ENCODE measurements around the gene IMMT. TPM values are rescaled to one million over a fixed set of nuclear protein-coding genes. Genes with fewer than 3 reads are reported as not detected.

The IMMT gene
- total and polyA plus RNA-seq, 9 of the 15 experiments (the other 6 are each of a cell fraction or from before 2014, with no cell fraction given), result 119 to 294 (median 140) TPM

DNA sequence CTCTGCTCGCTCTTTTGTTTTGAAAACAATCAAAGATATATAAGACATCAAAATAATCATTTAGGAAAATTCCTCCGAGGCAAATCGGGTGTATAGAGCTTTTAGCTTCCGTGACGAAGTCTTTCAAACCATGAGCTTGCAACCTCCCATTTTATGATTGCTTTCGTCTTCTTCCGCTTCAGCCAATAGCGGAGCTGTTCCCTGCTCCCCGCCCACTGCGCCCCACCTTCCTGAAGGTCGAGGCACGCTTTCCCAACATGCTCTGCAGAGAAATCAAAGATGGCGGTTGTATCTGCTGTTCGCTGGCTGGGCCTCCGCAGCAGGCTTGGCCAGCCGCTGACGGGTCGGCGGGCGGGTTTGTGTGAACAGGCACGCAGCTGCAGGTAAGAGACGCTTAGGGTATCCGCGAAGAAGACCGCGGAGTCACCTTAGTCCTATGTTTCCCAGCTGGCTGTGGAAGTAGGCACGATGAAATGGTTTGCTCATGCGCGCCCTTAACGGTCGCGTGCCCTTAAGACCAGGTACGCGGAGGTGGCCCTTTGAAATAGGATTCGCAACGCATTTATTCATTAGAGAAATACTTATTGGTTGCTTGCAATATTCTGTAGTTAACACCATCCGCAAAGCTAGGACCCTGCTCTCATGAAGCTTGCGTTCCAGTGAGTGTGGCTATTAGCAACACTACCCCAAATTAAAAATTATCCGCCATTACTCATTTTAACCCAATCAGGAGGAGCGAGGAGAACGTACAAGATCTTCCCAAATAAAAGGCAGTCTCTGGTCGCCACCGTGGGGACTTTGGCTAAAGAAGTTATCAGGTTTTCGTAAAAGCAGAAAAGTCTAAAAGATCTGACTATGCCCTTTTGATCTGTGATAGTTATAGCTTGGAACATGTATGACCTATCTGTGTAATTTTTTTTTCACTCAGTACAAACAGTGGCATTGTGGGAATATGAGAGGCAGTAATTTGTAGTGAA lies 89.0 kb downstream of the IMMT start, which contains the start of gene PTCD3 (continued):
- TF ChIP-seq RCOR1 (IDR thresholded peaks at IDR 0.05; ENCODE audit: borderline replicate concordance in 1 of 2, low read depth in 2 of 2, low read length in 2 of 2) (peak in 1 of 2 experiments; percentile 25; a peak in 1 of 4 replicates), NR2C1 (IDR thresholded peaks at IDR 0.05) (peak; percentile 69), NR2C1 (tag; IDR thresholded peaks at IDR 0.05) (peak; percentile 75; the same call in 1 of the 2 replicates), BRF1 (IDR thresholded peaks at IDR 0.05; ENCODE audit: borderline replicate concordance, extremely low read depth, insufficient read length) (no peak), CREM (IDR thresholded peaks at IDR 0.05; ENCODE audit: low read depth) (peak; percentile 59), EWSR1 (IDR thresholded peaks at IDR 0.05; ENCODE audit: borderline replicate concordance, low read depth, partially characterized antibody) (no peak), BCOR (IDR thresholded peaks at IDR 0.05) (no peak), ETV1 (tag; conservative IDR thresholded peaks at IDR 0.05; ENCODE audit: low read depth) (0 out of 2 replicates have a peak, but pooled peaks have one; percentile 7), CC2D1A (IDR thresholded peaks at IDR 0.05) (no peak), NR4A1 (CRISPR knock-in tag; IDR thresholded peaks at IDR 0.05) (no peak), NR4A1 (tag; IDR thresholded peaks at IDR 0.05) (no peak), ZNF347 (CRISPR knock-in tag; IDR thresholded peaks at IDR 0.05; ENCODE audit: low read depth) (no peak), ELF2 (CRISPR knock-in tag; IDR thresholded peaks at IDR 0.05) (peak; percentile 44; the same call in 1 of the 2 replicates), ZNF695 (CRISPR knock-in tag; IDR thresholded peaks at IDR 0.05) (no peak), RBM25 (IDR thresholded peaks at IDR 0.05; ENCODE audit: low read depth, low read length, severe bottlenecking) (peak; percentile 45), ETV6 (IDR thresholded peaks at IDR 0.05; ENCODE audit: borderline replicate concordance in 1 of 2, low read depth in 2 of 2, low read length in 1 of 2) (no peak), ETV6 (CRISPR knock-in tag; IDR thresholded peaks at IDR 0.05; ENCODE audit: borderline replicate concordance) (no peak), KAT2B (IDR thresholded peaks at IDR 0.05; ENCODE audit: low read depth, low read length) (no peak), MED1 (CRISPR knock-in tag; IDR thresholded peaks at IDR 0.05; ENCODE audit: borderline replicate concordance) (no peak), ZNF175 (CRISPR knock-in tag; IDR thresholded peaks at IDR 0.05; ENCODE audit: low read depth) (peak; percentile 65; the same call in 1 of the 2 replicates), ZNF324 (CRISPR knock-in tag; IDR thresholded peaks at IDR 0.05) (no peak), TAF7 (tag; IDR thresholded peaks at IDR 0.05) (peak; percentile 97), SIN3B (IDR thresholded peaks at IDR 0.05; ENCODE audit: low read depth) (peak; percentile 87)
- TF ChIP-seq, protein P1, sequence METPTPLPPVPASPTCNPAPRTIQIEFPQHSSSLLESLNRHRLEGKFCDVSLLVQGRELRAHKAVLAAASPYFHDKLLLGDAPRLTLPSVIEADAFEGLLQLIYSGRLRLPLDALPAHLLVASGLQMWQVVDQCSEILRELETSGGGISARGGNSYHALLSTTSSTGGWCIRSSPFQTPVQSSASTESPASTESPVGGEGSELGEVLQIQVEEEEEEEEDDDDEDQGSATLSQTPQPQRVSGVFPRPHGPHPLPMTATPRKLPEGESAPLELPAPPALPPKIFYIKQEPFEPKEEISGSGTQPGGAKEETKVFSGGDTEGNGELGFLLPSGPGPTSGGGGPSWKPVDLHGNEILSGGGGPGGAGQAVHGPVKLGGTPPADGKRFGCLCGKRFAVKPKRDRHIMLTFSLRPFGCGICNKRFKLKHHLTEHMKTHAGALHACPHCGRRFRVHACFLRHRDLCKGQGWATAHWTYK (CRISPR knock-in tag; IDR thresholded peaks at IDR 0.05), result no peak
- TF ChIP-seq, protein P2, sequence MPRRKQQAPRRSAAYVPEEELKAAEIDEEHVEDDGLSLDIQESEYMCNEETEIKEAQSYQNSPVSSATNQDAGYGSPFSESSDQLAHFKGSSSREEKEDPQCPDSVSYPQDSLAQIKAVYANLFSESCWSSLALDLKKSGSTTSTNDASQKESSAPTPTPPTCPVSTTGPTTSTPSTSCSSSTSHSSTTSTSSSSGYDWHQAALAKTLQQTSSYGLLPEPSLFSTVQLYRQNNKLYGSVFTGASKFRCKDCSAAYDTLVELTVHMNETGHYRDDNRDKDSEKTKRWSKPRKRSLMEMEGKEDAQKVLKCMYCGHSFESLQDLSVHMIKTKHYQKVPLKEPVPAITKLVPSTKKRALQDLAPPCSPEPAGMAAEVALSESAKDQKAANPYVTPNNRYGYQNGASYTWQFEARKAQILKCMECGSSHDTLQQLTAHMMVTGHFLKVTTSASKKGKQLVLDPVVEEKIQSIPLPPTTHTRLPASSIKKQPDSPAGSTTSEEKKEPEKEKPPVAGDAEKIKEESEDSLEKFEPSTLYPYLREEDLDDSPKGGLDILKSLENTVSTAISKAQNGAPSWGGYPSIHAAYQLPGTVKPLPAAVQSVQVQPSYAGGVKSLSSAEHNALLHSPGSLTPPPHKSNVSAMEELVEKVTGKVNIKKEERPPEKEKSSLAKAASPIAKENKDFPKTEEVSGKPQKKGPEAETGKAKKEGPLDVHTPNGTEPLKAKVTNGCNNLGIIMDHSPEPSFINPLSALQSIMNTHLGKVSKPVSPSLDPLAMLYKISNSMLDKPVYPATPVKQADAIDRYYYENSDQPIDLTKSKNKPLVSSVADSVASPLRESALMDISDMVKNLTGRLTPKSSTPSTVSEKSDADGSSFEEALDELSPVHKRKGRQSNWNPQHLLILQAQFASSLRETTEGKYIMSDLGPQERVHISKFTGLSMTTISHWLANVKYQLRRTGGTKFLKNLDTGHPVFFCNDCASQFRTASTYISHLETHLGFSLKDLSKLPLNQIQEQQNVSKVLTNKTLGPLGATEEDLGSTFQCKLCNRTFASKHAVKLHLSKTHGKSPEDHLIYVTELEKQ (CRISPR knock-in tag; IDR thresholded peaks at IDR 0.05), result no peak

Data from K562 (cell line).